MM.1S (cell line): ENCODE measurements around the gene TTC17.

Experiments
- CTCF ChIP-seq: fragments of 300-600 bp; sonication (generic); IDR thresholded peaks from 2 replicates; pipeline ENCODE4 v1.5.1; 2016; ENCODE audit warnings: antibody characterized with exemption, low read length, mixed read lengths
- EZH2 ChIP-seq: fragments of 300-600 bp; sonication (generic); optimal IDR thresholded peaks from 2 replicates; pipeline ENCODE3; 2017; ENCODE audit warnings: low read depth, mild to moderate bottlenecking, antibody characterized with exemption, low read length, mixed read lengths
- EZH2phosphoT487 ChIP-seq: fragments of 300-600 bp; sonication (generic); IDR thresholded peaks from 2 replicates; pipeline ENCODE4 v1.6.1; 2018; ENCODE audit warnings: antibody characterized with exemption, low read length

GRCh38 chr11:43366677-43367076, 8.0 kb downstream of the TTC17 start:
- no peak for TF ChIP-seq CTCF
- no peak for TF ChIP-seq EZH2
- no peak for TF ChIP-seq EZH2phosphoT487
